SK-N-SH (cell line): ENCODE measurements around the gene SHH.

ENCODE experiments used
- EP300 ChIP-seq, 2 experiments: IDR thresholded peaks; 2 replicates each; pipeline versions ENCODE4 v1.4.0 to v1.6.1; 2012; ENCODE audit warnings: borderline replicate concordance in 1 of 2, low read depth in 1 of 2, low read length in 1 of 2
- EZH2phosphoT487 ChIP-seq: fragments of 200-600 bp; sonication (generic); IDR thresholded peaks from 2 replicates; pipeline ENCODE4 v1.6.1; 2017; ENCODE audit warnings: low read depth, mixed run types, mild to moderate bottlenecking, antibody characterized with exemption, moderate library complexity, borderline replicate concordance
- NRF1 ChIP-seq: IDR thresholded peaks from 2 replicates; pipeline ENCODE4 v1.6.1; 2012; ENCODE audit warnings: low read depth, mild to moderate bottlenecking, low read length
- YY1 ChIP-seq: IDR thresholded peaks from 2 replicates; pipeline ENCODE4 v1.4.0; 2012; ENCODE audit warnings: low read depth, mild to moderate bottlenecking
- TF ChIP-seq, protein P1 (sequence below): fragments of 200-600 bp; sonication (generic); IDR thresholded peaks from 2 replicates; pipeline ENCODE4 v1.6.1; 2017; ENCODE audit warnings: antibody characterized with exemption, mild to moderate bottlenecking, moderate library complexity
- TF ChIP-seq, protein P2 (sequence below): IDR thresholded peaks from 2 replicates; pipeline ENCODE4 v1.6.1; 2012; ENCODE audit warnings: mild to moderate bottlenecking, low read depth, low read length, moderate library complexity
- TF ChIP-seq, protein P3 (sequence below): IDR thresholded peaks from 2 replicates; pipeline ENCODE4 v1.4.0; 2012; ENCODE audit warnings: low read depth, borderline replicate concordance

DNA sequence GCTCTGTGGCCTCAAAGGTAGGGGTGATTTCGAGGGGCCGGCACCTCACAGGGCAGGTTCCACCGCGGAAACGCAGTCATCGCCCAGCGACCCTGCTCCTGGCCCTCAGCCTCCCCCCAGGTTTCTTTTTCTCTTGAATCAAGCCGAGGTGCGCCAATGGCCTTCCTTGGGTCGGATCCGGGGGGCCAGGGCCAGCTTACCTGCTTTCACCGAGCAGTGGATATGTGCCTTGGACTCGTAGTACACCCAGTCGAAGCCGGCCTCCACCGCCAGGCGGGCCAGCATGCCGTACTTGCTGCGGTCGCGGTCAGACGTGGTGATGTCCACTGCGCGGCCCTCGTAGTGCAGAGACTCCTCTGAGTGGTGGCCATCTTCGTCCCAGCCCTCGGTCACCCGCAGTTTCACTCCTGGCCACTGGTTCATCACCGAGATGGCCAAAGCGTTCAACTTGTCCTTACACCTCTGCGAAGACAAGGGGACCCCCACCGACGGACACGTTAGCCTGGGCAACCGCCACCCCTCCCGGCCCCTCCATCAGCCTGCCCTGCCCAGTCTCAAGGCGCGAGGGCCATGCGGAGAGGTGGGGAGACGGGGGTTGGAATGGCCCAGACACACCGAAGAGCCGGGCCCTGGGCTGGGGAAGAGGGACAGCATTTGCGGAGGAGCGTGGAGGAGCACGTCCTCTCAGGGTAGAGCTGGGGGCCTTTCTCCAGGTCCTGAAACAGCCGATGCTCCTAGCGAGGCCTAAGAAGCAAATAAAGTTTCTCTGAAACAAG is 6.0 kb downstream of the SHH start:
- TF ChIP-seq YY1 (no peak), NRF1 (no peak), EZH2phosphoT487 (no peak), EP300 (IDR thresholded peaks at IDR 0.05; ENCODE audit: borderline replicate concordance in 1 of 2, low read depth in 1 of 2, low read length in 1 of 2) (no peak)
- TF ChIP-seq, protein P1, sequence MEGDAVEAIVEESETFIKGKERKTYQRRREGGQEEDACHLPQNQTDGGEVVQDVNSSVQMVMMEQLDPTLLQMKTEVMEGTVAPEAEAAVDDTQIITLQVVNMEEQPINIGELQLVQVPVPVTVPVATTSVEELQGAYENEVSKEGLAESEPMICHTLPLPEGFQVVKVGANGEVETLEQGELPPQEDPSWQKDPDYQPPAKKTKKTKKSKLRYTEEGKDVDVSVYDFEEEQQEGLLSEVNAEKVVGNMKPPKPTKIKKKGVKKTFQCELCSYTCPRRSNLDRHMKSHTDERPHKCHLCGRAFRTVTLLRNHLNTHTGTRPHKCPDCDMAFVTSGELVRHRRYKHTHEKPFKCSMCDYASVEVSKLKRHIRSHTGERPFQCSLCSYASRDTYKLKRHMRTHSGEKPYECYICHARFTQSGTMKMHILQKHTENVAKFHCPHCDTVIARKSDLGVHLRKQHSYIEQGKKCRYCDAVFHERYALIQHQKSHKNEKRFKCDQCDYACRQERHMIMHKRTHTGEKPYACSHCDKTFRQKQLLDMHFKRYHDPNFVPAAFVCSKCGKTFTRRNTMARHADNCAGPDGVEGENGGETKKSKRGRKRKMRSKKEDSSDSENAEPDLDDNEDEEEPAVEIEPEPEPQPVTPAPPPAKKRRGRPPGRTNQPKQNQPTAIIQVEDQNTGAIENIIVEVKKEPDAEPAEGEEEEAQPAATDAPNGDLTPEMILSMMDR = no peak
- TF ChIP-seq, protein P2, sequence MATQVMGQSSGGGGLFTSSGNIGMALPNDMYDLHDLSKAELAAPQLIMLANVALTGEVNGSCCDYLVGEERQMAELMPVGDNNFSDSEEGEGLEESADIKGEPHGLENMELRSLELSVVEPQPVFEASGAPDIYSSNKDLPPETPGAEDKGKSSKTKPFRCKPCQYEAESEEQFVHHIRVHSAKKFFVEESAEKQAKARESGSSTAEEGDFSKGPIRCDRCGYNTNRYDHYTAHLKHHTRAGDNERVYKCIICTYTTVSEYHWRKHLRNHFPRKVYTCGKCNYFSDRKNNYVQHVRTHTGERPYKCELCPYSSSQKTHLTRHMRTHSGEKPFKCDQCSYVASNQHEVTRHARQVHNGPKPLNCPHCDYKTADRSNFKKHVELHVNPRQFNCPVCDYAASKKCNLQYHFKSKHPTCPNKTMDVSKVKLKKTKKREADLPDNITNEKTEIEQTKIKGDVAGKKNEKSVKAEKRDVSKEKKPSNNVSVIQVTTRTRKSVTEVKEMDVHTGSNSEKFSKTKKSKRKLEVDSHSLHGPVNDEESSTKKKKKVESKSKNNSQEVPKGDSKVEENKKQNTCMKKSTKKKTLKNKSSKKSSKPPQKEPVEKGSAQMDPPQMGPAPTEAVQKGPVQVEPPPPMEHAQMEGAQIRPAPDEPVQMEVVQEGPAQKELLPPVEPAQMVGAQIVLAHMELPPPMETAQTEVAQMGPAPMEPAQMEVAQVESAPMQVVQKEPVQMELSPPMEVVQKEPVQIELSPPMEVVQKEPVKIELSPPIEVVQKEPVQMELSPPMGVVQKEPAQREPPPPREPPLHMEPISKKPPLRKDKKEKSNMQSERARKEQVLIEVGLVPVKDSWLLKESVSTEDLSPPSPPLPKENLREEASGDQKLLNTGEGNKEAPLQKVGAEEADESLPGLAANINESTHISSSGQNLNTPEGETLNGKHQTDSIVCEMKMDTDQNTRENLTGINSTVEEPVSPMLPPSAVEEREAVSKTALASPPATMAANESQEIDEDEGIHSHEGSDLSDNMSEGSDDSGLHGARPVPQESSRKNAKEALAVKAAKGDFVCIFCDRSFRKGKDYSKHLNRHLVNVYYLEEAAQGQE = no peak
- TF ChIP-seq, protein P3, sequence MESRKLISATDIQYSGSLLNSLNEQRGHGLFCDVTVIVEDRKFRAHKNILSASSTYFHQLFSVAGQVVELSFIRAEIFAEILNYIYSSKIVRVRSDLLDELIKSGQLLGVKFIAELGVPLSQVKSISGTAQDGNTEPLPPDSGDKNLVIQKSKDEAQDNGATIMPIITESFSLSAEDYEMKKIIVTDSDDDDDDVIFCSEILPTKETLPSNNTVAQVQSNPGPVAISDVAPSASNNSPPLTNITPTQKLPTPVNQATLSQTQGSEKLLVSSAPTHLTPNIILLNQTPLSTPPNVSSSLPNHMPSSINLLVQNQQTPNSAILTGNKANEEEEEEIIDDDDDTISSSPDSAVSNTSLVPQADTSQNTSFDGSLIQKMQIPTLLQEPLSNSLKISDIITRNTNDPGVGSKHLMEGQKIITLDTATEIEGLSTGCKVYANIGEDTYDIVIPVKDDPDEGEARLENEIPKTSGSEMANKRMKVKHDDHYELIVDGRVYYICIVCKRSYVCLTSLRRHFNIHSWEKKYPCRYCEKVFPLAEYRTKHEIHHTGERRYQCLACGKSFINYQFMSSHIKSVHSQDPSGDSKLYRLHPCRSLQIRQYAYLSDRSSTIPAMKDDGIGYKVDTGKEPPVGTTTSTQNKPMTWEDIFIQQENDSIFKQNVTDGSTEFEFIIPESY = no peak
